ENCODE measurements around the gene TMEM52. TPM values are rescaled to one million over a fixed set of nuclear protein-coding genes. Genes with fewer than 3 reads are reported as not detected.
A peak's percentile ranks its signal among the peaks of the same experiment; 100 is the strongest.

Gene TMEM52
- total RNA-seq, 2 donors from 2014 or later: 3.5 to 9.8 TPM

DNA sequence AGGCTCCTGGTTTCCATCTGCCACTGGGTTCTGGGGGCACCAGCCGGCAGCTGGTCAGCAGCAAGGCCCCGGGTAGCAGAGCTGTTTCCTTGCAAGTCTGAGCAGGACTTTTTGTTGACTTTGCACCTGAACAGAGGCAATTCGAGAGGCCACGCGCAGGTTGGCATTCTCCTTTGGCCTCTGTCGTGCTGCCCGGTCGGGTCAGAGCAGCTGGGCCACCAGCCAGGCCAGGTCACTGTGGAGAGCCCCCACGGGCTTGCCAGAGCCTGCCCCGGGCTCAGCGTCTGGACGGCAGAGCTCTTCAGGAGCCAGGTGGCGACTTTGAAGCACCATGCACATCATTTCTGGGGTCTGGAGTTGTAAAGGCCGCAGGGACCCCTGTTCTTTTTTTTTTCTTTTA lies 28.4 kb upstream of the TMEM52 start:
- Histone ChIP-seq H3K9me3 (no peaks in the 10 kb centered on the region), H3K4me1 (no peaks in the 10 kb centered on the region), H3K36me3 (no peaks in the 10 kb centered on the region), H3K27me3 (no peaks in the 10 kb centered on the region), H3K4me3 (no peak overlapping the region), H3K27ac (no peak overlapping the region), H3K9ac (ENCODE audit: low read depth in 2 of 2, low read length in 2 of 2) (no peak overlapping the region)
- TF ChIP-seq, protein P1, sequence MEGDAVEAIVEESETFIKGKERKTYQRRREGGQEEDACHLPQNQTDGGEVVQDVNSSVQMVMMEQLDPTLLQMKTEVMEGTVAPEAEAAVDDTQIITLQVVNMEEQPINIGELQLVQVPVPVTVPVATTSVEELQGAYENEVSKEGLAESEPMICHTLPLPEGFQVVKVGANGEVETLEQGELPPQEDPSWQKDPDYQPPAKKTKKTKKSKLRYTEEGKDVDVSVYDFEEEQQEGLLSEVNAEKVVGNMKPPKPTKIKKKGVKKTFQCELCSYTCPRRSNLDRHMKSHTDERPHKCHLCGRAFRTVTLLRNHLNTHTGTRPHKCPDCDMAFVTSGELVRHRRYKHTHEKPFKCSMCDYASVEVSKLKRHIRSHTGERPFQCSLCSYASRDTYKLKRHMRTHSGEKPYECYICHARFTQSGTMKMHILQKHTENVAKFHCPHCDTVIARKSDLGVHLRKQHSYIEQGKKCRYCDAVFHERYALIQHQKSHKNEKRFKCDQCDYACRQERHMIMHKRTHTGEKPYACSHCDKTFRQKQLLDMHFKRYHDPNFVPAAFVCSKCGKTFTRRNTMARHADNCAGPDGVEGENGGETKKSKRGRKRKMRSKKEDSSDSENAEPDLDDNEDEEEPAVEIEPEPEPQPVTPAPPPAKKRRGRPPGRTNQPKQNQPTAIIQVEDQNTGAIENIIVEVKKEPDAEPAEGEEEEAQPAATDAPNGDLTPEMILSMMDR (IDR thresholded peaks at IDR 0.05): no peak
- intact Hi-C loops (cut with DNase I): no loop called here
- DNase-seq: no peak

DNA sequence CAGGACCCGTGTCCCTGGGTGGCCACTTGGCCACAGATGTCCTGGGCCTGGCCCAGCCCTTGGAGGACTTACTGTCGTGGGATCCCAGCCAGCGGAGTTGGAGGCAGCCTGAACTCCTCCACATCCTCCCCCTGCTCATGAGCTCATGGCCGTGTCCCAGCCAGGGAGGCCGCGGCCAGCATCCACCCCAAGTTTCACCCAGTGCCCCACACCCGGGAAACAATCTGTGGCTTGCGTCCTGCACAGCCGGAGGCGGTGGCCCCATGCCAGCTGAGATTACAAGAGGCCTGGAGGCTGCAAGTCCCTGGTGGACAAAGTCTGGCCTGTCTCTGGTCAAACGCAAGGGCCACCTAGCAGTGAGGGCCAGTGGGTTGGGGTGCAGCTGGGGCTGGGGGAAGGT lies 27.5 kb upstream of the TMEM52 start:
- Histone ChIP-seq H3K4me1 (no peaks in the 10 kb centered on the region), H3K27ac (no peak overlapping the region), H3K9ac (ENCODE audit: low read depth in 2 of 2, low read length in 2 of 2) (no peak overlapping the region), H3K4me3 (no peak overlapping the region), H3K36me3 (no peaks in the 10 kb centered on the region), H3K27me3 (no peaks in the 10 kb centered on the region), H3K9me3 (no peaks in the 10 kb centered on the region)
- intact Hi-C loops (cut with DNase I): no loop called here
- no peak for DNase-seq
- TF ChIP-seq, protein P1 (IDR thresholded peaks at IDR 0.05): no peak

DNA sequence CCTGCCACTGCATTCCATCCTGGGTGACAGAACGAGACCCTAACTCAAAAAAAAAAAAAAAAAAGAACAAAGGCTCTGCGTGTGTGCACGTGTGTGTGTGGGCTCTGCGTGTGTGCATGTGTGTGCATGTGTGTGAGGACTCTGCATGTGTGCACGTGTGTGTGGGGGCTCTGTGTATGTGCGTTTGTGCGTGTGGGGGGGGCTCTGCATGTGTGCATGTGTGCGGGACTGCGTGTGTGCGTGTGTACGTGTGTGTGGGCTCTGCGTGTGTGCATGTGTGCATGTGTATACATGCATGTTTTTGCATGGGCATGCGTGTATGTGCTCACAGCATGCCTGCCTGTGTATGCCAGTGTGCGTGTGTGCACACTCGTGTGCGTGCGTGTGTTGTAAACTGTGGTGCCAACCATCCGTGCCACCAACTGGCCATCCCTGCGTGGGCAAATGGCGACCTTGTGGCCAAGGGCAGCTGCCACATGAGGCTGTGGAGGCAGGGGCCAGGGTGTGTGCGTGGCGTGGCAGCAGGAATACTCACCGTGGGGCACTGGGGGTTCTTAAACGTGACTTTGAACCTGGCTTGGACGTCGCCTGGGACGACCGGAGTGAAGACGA lies 26.8 kb upstream of the TMEM52 start:
- H3K36me3 ChIP-seq: no peaks in the 10 kb centered on the region
- intact Hi-C loops (cut with DNase I): no loop called here
- H3K4me1 ChIP-seq: no peaks in the 10 kb centered on the region
- H3K4me3 ChIP-seq: no peak overlapping the region
- no peak overlapping the region for H3K27ac ChIP-seq
- H3K9ac ChIP-seq (ENCODE audit: low read depth in 2 of 2, low read length in 2 of 2): no peak overlapping the region
- H3K9me3 ChIP-seq: no peaks in the 10 kb centered on the region
- DNase-seq: no peak
- TF ChIP-seq, protein P1 (IDR thresholded peaks at IDR 0.05): no peak
- H3K27me3 ChIP-seq: no peaks in the 10 kb centered on the region

DNA sequence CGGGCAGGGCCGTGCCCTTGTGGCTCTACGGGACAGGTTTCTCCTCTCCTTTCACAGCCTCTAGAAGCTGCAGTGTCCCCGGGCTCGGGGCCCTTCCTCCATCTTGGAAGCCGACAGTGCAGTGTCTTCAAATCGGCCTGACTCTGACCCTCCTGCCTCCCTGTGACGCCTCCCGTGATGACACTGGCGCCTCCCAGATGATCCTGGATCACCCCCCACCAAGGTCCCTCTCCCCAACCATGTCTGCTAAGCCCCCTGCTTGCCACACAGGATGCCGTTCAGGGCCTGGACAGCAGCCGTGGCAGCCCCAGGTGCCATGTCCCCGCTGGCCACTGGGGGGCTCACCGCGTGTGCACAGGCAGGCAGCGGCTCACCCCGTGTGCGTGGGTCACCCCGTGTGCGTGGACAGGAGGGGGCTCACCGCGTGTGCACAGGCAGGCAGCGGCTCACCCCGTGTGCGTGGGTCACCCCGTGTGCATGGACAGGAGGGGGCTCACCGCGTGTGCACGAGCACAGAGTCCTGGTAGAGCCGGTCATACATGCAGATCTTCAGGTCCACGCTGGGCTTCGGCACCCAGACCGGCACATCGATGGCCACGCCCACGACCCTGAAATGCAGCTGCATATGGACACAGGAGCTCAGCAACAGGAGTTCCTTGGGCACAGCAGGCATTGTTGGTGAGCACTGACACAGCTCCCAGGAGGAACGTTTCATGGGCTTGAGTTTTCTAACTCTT lies 24.9 kb upstream of the TMEM52 start:
- Histone ChIP-seq H3K36me3 (no peaks in the 10 kb centered on the region), H3K27me3 (no peaks in the 10 kb centered on the region), H3K9me3 (no peaks in the 10 kb centered on the region), H3K4me1 (no peaks in the 10 kb centered on the region), H3K4me3 (no peak overlapping the region), H3K27ac (no peak overlapping the region), H3K9ac (ENCODE audit: low read depth in 2 of 2, low read length in 2 of 2) (peak overlapping the region in 1 of 2 donors; percentile 12)
- peak; percentile 48 for DNase-seq
- intact Hi-C loops (cut with DNase I): loop anchor here (5.0 kb wide), 1 partner anchor 98 kb away; no protein-coding TSS in a partner anchor
- TF ChIP-seq, protein P1 (IDR thresholded peaks at IDR 0.05): peak; percentile 93

DNA sequence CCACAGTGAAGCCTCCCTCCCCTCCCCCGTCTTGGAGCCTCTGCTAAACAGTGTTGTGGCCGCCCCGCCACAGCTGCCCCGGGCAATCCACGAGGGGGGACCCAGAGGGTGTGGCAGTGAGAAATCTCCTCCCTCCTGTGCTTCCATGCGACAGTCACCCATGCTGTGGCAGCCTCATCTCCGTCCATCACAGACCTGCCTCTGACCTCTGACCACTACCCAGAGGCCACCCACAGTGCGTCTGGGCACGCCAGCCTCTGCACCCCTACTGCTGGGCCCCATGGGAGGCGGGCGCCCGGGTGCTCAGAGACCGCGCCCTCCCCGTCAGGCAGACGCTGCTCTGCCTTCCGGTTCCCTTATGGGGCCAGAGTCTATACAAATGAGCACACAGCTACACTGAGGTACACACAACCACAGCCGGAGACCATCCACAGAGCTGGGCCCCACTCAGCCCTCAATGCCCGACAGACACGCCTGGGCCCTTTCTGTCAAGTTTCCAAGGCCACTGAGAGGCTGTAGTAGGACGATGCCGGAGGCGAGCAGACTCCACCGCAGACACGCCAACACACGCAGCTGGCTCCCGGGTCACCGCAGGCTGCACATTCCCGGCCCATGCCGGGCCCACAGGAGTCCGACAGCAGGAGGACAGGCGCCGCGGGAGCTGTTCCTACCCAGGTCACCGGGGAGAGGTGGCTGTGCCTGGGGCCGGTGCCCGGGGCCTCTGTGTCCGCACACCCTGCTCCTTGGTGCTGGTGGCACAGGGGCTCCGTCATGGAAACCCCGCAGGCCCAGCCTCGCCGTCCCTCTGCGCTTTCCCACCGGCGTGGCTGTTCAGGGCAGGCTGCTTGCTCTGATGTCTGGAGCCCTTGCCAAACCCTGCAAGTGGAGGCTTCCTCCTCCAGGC lies 23.9 kb upstream of the TMEM52 start:
- H3K27ac ChIP-seq: no peak overlapping the region
- intact Hi-C loops (cut with DNase I): loop anchor here (5.0 kb wide), 1 partner anchor 99 kb away; no protein-coding TSS in a partner anchor
- no peaks in the 10 kb centered on the region for H3K4me1 ChIP-seq
- no peak overlapping the region for H3K9ac ChIP-seq (ENCODE audit: low read depth in 2 of 2, low read length in 2 of 2)
- H3K4me3 ChIP-seq: no peak overlapping the region
- no peaks in the 10 kb centered on the region for H3K27me3 ChIP-seq
- TF ChIP-seq, protein P1 (IDR thresholded peaks at IDR 0.05): no peak
- DNase-seq: no peak
- H3K9me3 ChIP-seq: no peaks in the 10 kb centered on the region
- H3K36me3 ChIP-seq: no peaks in the 10 kb centered on the region

All from colonic mucosa (tissue), 4 donors.